Measurements from ENCODE around the gene FIZ1. TPM values are rescaled to one million over a fixed set of nuclear protein-coding genes. Genes with fewer than 3 reads are reported as not detected.

FIZ1 gene
- total RNA-seq, 4 donors from 2014 or later: 4.7 to 11.2 (median 9.9) TPM

DNA sequence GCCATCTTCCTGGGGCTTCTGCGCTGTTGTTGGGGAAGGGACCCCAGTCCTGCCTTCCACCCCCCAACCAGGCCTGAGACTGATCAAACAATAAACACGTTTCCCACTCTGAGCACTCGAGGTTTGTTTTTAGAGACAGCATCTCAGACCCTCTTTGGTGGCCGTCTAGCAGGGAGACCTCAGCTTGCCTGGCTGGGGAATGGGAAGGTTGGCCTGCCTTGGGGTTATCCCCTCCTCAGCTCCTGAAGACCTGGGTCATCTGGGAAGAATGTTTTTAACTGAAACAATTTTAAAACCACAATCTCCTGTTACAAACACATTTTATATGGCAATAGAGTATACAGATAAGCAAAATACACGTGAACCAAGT is 46.2 kb upstream of the FIZ1 start:
- no peaks in the 10 kb centered on the region for H3K9me3 ChIP-seq
- no peak overlapping the region for H3K27ac ChIP-seq
- H3K36me3 ChIP-seq: peaks cover 0 to 20% of the 10 kb centered on the region in 2 donors
- ATAC-seq: no peak
- H3K27me3 ChIP-seq: no peaks in the 10 kb centered on the region
- H3K4me3 ChIP-seq: no peak overlapping the region
- TF ChIP-seq, protein P1, sequence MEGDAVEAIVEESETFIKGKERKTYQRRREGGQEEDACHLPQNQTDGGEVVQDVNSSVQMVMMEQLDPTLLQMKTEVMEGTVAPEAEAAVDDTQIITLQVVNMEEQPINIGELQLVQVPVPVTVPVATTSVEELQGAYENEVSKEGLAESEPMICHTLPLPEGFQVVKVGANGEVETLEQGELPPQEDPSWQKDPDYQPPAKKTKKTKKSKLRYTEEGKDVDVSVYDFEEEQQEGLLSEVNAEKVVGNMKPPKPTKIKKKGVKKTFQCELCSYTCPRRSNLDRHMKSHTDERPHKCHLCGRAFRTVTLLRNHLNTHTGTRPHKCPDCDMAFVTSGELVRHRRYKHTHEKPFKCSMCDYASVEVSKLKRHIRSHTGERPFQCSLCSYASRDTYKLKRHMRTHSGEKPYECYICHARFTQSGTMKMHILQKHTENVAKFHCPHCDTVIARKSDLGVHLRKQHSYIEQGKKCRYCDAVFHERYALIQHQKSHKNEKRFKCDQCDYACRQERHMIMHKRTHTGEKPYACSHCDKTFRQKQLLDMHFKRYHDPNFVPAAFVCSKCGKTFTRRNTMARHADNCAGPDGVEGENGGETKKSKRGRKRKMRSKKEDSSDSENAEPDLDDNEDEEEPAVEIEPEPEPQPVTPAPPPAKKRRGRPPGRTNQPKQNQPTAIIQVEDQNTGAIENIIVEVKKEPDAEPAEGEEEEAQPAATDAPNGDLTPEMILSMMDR (IDR thresholded peaks at IDR 0.05): no peak
- TF ChIP-seq POLR2A (IDR thresholded peaks at IDR 0.05) (no peak), POLR2AphosphoS5 (IDR thresholded peaks at IDR 0.05) (no peak), EP300 (IDR thresholded peaks at IDR 0.05) (no peak)
- peaks cover 0 to 93% (median 43%) of the 10 kb centered on the region in 3 donors for H3K4me1 ChIP-seq
- WGBS, 2 donors (ENCODE audit: low coverage in 1 of 2): 29 to 51% methylated on average over 1 to 5 of the region's 5 CpGs

DNA sequence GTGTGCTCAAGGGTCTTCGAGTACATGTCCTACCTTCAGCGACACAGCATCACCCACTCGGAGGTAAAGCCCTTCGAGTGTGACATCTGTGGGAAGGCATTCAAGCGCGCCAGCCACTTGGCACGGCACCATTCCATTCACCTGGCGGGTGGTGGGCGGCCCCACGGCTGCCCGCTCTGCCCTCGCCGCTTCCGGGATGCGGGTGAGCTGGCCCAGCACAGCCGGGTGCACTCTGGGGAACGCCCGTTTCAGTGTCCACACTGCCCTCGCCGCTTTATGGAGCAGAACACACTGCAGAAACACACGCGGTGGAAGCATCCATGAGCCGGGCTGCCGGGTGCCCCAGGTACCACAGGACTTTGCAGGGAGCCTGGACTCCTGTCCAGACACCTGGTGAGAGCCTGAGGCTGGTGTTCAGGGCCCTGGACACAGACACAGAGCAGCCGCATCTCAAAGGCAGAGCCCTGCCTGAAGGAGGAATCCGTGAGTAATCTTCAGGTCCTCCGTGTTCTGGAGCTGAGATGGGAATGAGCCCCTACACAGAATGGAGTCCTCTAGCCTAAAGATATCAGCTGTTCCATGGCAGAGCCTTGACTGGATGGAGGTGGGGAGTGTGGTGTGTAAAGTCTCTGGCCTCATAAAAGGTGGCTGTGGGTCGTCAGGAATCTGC is 45.7 kb upstream of the FIZ1 start:
- WGBS, 2 donors (ENCODE audit: low coverage in 1 of 2): 60% methylated on average over 2 of the region's 28 CpGs; no CpG with 5 or more reads in 1 of the 2 donors
- Histone ChIP-seq H3K9me3 (no peaks in the 10 kb centered on the region), H3K4me3 (peak overlapping the region in 1 of 2 donors; percentile 95), H3K27ac (no peak overlapping the region), H3K4me1 (peaks cover 3 to 94% (median 49%) of the 10 kb centered on the region in 3 donors), H3K27me3 (no peaks in the 10 kb centered on the region), H3K36me3 (peaks cover 0 to 19% of the 10 kb centered on the region in 2 donors)
- TF ChIP-seq EP300 (IDR thresholded peaks at IDR 0.05) (no peak), POLR2A (IDR thresholded peaks at IDR 0.05) (no peak), POLR2AphosphoS5 (IDR thresholded peaks at IDR 0.05) (no peak)
- TF ChIP-seq, protein P1 (IDR thresholded peaks at IDR 0.05): no peak
- ATAC-seq: no peak

DNA sequence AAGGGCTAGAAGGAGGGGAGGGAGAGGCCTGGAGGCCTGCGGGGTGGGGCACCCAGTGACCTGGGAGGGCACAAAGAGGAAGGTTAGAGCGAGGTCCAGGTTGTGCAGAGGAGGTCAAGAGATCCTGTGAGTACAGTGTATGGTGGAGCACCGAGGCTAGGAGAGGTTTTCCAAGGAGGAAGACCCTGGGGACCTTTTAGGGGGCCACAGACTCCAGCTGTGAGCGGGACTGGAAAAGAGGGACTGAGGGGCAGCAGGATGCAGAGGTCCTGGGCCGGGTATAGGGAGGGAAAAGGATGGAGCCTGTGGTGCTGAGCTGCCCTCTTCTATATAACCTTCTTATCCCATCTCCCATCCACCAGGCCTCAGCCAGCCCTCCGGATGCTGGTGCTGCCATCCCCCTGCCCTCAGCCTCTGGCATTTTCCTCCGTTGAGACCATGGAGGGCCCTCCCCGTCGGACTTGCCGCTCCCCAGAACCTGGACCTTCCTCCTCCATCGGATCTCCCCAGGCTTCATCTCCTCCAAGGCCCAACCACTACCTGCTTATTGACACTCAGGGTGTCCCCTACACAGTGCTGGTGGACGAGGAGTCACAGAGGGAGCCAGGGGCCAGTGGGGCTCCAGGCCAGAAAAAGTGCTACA is 45.0 kb upstream of the FIZ1 start:
- no peak for ATAC-seq
- Histone ChIP-seq H3K9me3 (no peaks in the 10 kb centered on the region), H3K4me1 (peaks cover 3 to 94% (median 53%) of the 10 kb centered on the region in 3 donors), H3K27ac (peak overlapping the region in 3 of 4 donors; percentile 90 to 96 (median 96)), H3K36me3 (peaks cover 0 to 19% of the 10 kb centered on the region in 2 donors), H3K4me3 (peak overlapping the region; percentile 89 to 95), H3K27me3 (no peaks in the 10 kb centered on the region)
- TF ChIP-seq EP300 (IDR thresholded peaks at IDR 0.05): no peak
- TF ChIP-seq, protein P1 (IDR thresholded peaks at IDR 0.05): no peak
- TF ChIP-seq POLR2AphosphoS5 (IDR thresholded peaks at IDR 0.05): no peak
- no peak for TF ChIP-seq POLR2A (IDR thresholded peaks at IDR 0.05)
- WGBS, 2 donors (ENCODE audit: low coverage in 1 of 2): 0 to 21% methylated on average over 3 to 5 of the region's 12 CpGs

DNA sequence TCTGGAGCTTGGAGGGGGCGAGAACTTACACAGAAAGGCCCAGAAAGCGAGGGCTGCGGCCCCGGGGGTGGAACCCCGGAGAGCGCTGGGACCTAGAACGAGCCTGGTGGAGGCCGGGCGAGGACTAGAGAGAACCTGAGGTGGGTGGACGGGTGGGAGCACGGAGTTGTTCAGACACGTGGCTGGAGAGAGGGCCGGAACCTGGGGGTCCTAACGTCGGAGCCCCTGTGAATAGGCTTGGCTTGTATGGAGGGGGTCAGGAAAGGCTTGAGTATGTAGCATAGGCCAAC is 44.5 kb upstream of the FIZ1 start:
- TF ChIP-seq EP300 (IDR thresholded peaks at IDR 0.05) (no peak), POLR2A (IDR thresholded peaks at IDR 0.05) (no peak), POLR2AphosphoS5 (IDR thresholded peaks at IDR 0.05) (no peak)
- TF ChIP-seq, protein P1 (IDR thresholded peaks at IDR 0.05): no peak
- ATAC-seq: no peak
- no peaks in the 10 kb centered on the region for H3K27me3 ChIP-seq
- 0% methylated on average over 11 of the region's 15 CpGs; no CpG with 5 or more reads in 1 of the 2 donors for WGBS, 2 donors (ENCODE audit: low coverage in 1 of 2)
- H3K4me1 ChIP-seq: peaks cover 3 to 94% (median 53%) of the 10 kb centered on the region in 3 donors
- H3K27ac ChIP-seq: peak overlapping the region; percentile 70 to 96 (median 93)
- peaks cover 0 to 19% of the 10 kb centered on the region in 2 donors for H3K36me3 ChIP-seq
- H3K4me3 ChIP-seq: peak overlapping the region; percentile 89 to 95
- no peaks in the 10 kb centered on the region for H3K9me3 ChIP-seq
